Heart left ventricle (tissue), 13 donors: Measurements from ENCODE around the gene SERTAD4.

ENCODE experiments used
- POLR2A ChIP-seq, 2 donors: fragments of 450-650 bp; IDR thresholded peaks; one replicate each; pipeline ENCODE4 v1.6.1; 2017; ENCODE audit warnings: antibody characterized with exemption in 2 of 2, mild to moderate bottlenecking in 2 of 2, moderate library complexity in 2 of 2
- TF ChIP-seq, protein P1 (sequence below), 12 donors: fragments of 200-600 bp; sonication (generic) in 4 of 12; IDR thresholded peaks; one replicate each; pipeline versions ENCODE4 v1.5.0 to v1.8.0; 2018 to 2022; ENCODE audit warnings: antibody characterized with exemption in 12 of 12, mild to moderate bottlenecking in 5 of 12
- donor health status: ischemic (EF 13 %, LVEDD 7.1; RV severe dilation, severe dysfunction).
- donor health status: DM: no; HTN: yes; CAD: no.
- donor health status: DM: no; HTN: no; CAD: no.
- donor health status: ischemic (EF 25% LVEDD 6.9; RV normal size, moderate dysfunction).
- donor health status: ischemic (EF 25% LVEDD 5.7; RV mildly dilated, moderate dysfunction).
- donor health status: ischemic (EF 35%, LVEDD 5.7; RV mildly dilated, moderate dysfunction).
- donor health status: nonischemic (EF 11% LVEDD 7.7; RV severe dilation, severe dysfunction).
- donor health status: DM: yes; HTN: yes; CAD: no.
- donor health status: PGD.
- donor health status: ischemic (EF 29% LVEDD 5.4; RV normal size, mild dysfunction).
- donor health status: nonischemic (EF 23%, LVEDD 6.1; RV moderate dilation, normal function).

DNA sequence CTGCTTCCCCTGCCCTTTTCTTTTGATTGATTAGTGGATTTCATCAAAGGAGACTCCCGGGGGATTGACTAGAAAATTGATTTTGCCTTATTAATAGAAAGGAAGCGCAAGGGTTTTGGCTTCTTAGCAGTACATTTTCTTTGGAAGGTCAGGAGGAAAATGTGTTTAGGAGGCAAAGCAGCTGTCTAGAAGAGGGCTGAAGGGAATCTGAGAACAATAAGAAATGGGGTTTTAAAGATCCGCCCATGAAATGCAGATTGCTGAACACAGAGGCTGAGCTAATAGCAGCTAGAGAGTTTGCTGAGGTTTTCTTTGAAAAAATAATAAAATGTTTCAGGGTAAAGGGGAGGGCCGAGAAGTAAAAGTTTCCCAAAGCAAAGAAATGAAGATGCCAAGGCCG is 4.9 kb downstream of the SERTAD4 start:
- TF ChIP-seq, protein P1, sequence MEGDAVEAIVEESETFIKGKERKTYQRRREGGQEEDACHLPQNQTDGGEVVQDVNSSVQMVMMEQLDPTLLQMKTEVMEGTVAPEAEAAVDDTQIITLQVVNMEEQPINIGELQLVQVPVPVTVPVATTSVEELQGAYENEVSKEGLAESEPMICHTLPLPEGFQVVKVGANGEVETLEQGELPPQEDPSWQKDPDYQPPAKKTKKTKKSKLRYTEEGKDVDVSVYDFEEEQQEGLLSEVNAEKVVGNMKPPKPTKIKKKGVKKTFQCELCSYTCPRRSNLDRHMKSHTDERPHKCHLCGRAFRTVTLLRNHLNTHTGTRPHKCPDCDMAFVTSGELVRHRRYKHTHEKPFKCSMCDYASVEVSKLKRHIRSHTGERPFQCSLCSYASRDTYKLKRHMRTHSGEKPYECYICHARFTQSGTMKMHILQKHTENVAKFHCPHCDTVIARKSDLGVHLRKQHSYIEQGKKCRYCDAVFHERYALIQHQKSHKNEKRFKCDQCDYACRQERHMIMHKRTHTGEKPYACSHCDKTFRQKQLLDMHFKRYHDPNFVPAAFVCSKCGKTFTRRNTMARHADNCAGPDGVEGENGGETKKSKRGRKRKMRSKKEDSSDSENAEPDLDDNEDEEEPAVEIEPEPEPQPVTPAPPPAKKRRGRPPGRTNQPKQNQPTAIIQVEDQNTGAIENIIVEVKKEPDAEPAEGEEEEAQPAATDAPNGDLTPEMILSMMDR (IDR thresholded peaks at IDR 0.05) = no peak
- no peak for TF ChIP-seq POLR2A (IDR thresholded peaks at IDR 0.05)
